Neuron (in vitro differentiated cells): ENCODE measurements around the gene KRTAP5-7.

Experiments
- H2AFZ ChIP-seq: one replicate; pipeline ENCODE4 v1.6.1; 2013; ENCODE audit warnings: low read depth, mild to moderate bottlenecking, inconsistent platforms, low read length, moderate library complexity
- H3K27me3 ChIP-seq: one replicate; pipeline ENCODE4 v1.6.1; 2013; ENCODE audit warnings: low read length; ENCODE audit not compliant: insufficient read depth
- H3K36me3 ChIP-seq: one replicate; pipeline ENCODE4 v1.6.1; 2013; ENCODE audit warnings: low read length; ENCODE audit not compliant: insufficient read depth
- H3K4me1 ChIP-seq: one replicate; pipeline ENCODE4 v1.6.1; 2013; ENCODE audit warnings: low read length; ENCODE audit not compliant: insufficient read depth
- H3K4me3 ChIP-seq: 2 replicates; pipeline ENCODE4 v1.5.1; 2013; ENCODE audit warnings: mild to moderate bottlenecking, low read length, moderate library complexity
- H3K9me3 ChIP-seq: one replicate; pipeline ENCODE4 v1.6.1; 2013; ENCODE audit warnings: low read length

KRTAP5-7 gene

DNA sequence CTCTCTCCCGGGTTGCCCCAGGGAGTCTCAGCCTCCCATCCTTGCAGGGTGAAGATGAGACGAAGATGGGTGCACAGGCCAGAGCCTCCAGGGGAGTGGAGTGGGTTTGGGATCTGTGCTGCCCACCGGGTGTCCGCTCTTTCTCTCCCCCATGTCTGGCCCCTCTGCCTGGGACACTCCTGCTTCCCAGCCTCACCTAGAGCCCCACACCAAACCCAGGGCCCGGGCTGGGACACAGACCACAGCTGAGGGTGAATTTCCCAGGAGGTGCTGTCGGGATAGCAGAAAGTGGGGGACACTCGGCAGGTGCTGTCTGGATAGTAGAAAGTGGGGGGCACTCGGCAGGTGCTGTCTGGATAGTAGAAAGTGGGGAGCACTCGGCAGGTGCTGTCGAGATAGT, 25.0 kb upstream of the KRTAP5-7 start:
- H3K4me3 ChIP-seq = no peak overlapping the region
- H3K4me1 ChIP-seq = peaks cover 7% of the 10 kb centered on the region
- no peak overlapping the region for H2AFZ ChIP-seq
- H3K27me3 ChIP-seq = no peaks in the 10 kb centered on the region
- H3K36me3 ChIP-seq = peaks cover 38% of the 10 kb centered on the region
- H3K9me3 ChIP-seq = no peaks in the 10 kb centered on the region

DNA sequence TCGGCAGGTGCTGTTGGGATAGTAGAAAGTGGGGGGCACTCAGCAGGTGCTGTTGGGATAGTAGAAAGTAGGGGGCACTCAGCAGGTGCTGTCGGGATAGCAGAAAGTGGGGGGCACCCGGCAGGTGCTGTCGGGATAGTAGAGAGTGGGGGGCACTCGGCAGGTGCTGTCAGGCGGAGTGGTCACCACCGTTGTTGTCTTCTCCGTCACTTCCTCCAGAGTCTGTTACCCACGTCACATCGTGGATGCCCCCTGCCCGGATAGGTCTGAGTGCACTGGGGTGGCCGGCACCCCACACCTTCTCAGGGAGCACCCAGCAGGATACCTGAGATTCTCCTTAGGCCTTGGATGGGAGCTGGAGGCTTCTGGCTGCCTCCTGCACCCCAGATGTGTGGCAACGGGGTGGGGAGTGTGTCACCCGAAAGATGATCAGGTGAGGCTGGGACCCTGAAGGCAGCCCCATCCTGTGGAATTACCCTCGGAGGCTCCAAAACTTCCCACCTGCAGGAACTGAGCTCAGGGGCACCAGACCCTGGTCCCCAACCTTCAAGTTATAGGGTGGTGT, 24.1 kb upstream of the KRTAP5-7 start:
- H3K9me3 ChIP-seq = no peaks in the 10 kb centered on the region
- H3K4me3 ChIP-seq = no peak overlapping the region
- peaks cover 28% of the 10 kb centered on the region for H3K36me3 ChIP-seq
- H3K27me3 ChIP-seq = no peaks in the 10 kb centered on the region
- H2AFZ ChIP-seq = no peak overlapping the region
- peaks cover 7% of the 10 kb centered on the region for H3K4me1 ChIP-seq

DNA sequence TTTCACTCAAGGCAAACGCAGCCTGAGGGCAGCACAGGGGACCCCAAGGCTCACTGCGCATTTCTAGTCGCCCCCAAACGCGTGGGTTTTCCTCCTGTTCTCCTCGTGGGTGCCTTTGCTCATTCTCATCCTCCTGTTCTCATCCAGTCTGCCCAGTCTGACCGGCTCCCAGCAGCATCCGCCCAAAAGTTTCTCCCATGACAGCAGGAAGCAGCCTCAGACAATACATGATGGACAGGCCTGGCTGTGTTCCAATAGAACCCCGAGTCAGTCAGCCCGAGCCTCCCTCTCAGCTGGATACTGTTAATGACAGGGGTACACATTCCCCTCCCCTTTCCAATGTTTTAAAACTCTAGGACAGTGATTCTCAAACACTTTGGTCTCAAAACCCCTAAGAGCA, 22.5 kb upstream of the KRTAP5-7 start:
- no peaks in the 10 kb centered on the region for H3K27me3 ChIP-seq
- no peak overlapping the region for H3K4me3 ChIP-seq
- H3K4me1 ChIP-seq = peaks cover 7% of the 10 kb centered on the region
- no peak overlapping the region for H2AFZ ChIP-seq
- H3K9me3 ChIP-seq = no peaks in the 10 kb centered on the region
- H3K36me3 ChIP-seq = peaks cover 13% of the 10 kb centered on the region

- H3K4me3 ChIP-seq = no peak overlapping the region
- H3K27me3 ChIP-seq = no peaks in the 10 kb centered on the region
- H3K9me3 ChIP-seq = no peaks in the 10 kb centered on the region
- no peak overlapping the region for H2AFZ ChIP-seq
- H3K36me3 ChIP-seq = peaks cover 10% of the 10 kb centered on the region
- H3K4me1 ChIP-seq = peaks cover 7% of the 10 kb centered on the region
Observed at GRCh38 chr11:71505001-71505400, 22.1 kb upstream of the KRTAP5-7 start.

DNA sequence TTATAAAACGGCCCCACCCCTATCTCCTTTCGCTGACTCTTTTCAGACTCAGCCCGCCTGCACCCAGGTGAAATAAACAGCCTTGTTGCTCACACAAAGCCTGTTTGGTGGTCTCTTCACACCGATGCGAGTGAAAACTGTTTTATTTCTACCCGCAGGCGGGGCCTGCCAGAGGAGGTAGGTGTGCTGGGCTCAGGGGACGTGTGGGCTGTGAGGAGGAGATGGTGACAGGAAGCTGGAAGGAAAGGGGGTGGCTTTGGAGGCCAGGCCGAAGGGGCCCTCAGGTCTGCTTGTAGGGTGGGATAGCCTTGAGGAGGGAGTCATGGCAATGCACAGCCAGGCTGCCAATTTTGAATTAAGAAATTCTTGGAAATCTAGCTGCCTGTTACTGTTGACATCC, 21.3 kb upstream of the KRTAP5-7 start:
- no peak overlapping the region for H2AFZ ChIP-seq
- H3K4me3 ChIP-seq = no peak overlapping the region
- peaks cover 6% of the 10 kb centered on the region for H3K36me3 ChIP-seq
- H3K9me3 ChIP-seq = peaks cover 1% of the 10 kb centered on the region
- H3K27me3 ChIP-seq = no peaks in the 10 kb centered on the region
- peaks cover 7% of the 10 kb centered on the region for H3K4me1 ChIP-seq

DNA sequence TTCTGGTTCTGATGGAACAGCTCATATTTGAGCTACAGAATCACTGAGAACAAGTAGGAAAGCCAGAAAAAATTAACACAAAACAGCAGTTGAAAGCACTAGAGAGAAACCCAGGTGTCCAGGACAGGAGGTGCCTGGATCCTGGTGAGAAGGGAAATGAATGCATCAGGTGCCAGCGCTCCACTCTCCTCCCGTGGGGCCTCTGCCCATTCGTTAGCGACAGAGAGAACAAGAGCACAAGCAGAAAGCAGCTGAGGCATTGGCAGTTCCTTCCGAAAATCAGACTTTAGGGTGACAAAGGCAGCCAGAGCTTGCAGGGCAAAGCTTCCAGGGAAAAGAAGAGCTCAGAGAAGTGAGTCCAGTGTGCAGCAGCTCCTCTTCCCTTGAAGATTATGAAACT, 20.0 kb upstream of the KRTAP5-7 start:
- Histone ChIP-seq H3K4me1 (peaks cover 7% of the 10 kb centered on the region), H3K4me3 (no peak overlapping the region), H3K36me3 (no peaks in the 10 kb centered on the region), H3K9me3 (peaks cover 2% of the 10 kb centered on the region), H2AFZ (no peak overlapping the region), H3K27me3 (no peaks in the 10 kb centered on the region)

GRCh38 chr11:71518506-71519471, 8.3 kb upstream of the KRTAP5-7 start:
- no peaks in the 10 kb centered on the region for H3K36me3 ChIP-seq

GRCh38 chr11:71519546-71519945, 7.5 kb upstream of the KRTAP5-7 start:
- no peaks in the 10 kb centered on the region for H3K4me1 ChIP-seq
- H3K27me3 ChIP-seq = no peaks in the 10 kb centered on the region
- no peaks in the 10 kb centered on the region for H3K9me3 ChIP-seq
- no peaks in the 10 kb centered on the region for H3K36me3 ChIP-seq
- no peak overlapping the region for H3K4me3 ChIP-seq
- H2AFZ ChIP-seq = no peak overlapping the region

More at GRCh38 chr11:71518506-71519471, 8.3 kb upstream of the KRTAP5-7 start:
- Histone ChIP-seq H3K27me3 (no peaks in the 10 kb centered on the region), H3K4me3 (no peak overlapping the region), H2AFZ (no peak overlapping the region), H3K9me3 (no peaks in the 10 kb centered on the region), H3K4me1 (no peaks in the 10 kb centered on the region)

DNA sequence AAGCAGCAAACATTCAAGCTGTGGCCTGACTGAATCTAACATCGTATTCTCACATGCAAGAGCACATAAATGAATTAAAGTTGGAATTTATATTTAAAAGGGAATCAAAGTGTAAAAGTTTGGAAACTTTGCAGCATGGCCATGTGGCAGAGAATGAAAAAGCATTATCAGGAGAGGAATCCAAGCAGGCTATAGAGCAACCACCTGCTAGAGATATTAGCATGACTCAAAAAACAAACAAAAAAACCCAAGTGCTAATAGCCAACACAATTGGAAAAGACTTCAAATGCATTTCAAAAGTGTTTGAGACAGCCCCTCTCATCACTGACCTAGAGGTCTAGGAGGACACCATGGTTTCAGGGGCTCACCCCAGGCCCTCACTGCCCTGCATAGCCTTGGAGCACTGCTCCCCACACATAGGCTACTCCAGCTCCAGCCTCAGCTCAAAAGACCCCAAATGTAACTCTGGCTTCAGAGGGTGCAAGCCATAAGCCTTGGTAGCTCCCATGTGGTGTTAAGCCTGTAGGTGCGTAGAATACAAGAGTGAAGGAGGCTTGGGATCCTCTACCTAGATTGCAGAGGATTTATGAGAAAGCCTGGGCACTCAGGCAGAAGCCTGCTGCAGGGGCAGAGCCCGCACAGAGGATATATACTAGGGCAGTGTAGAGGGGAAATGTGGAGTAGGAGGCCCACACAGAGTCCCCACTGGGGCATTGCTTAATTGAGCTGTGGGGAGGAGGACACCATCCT, 1.7 kb upstream of the KRTAP5-7 start:
- Histone ChIP-seq H3K4me3 (no peak overlapping the region), H3K9me3 (no peaks in the 10 kb centered on the region), H3K4me1 (no peaks in the 10 kb centered on the region), H2AFZ (no peak overlapping the region), H3K27me3 (no peaks in the 10 kb centered on the region), H3K36me3 (no peaks in the 10 kb centered on the region)

- no peaks in the 10 kb centered on the region for H3K9me3 ChIP-seq
- H3K27me3 ChIP-seq = no peaks in the 10 kb centered on the region
- no peaks in the 10 kb centered on the region for H3K4me1 ChIP-seq
- no peak overlapping the region for H3K4me3 ChIP-seq
- H2AFZ ChIP-seq = no peak overlapping the region
- H3K36me3 ChIP-seq = no peaks in the 10 kb centered on the region
Observed at GRCh38 chr11:71525938-71526495, 1.1 kb upstream of the KRTAP5-7 start.

- no peaks in the 10 kb centered on the region for H3K4me1 ChIP-seq
- no peak overlapping the region for H3K4me3 ChIP-seq
- H3K27me3 ChIP-seq = no peaks in the 10 kb centered on the region
- no peak overlapping the region for H2AFZ ChIP-seq
- no peaks in the 10 kb centered on the region for H3K36me3 ChIP-seq
- no peaks in the 10 kb centered on the region for H3K9me3 ChIP-seq
Observed at GRCh38 chr11:71527576-71528210, 626 bp downstream of the KRTAP5-7 start.

DNA sequence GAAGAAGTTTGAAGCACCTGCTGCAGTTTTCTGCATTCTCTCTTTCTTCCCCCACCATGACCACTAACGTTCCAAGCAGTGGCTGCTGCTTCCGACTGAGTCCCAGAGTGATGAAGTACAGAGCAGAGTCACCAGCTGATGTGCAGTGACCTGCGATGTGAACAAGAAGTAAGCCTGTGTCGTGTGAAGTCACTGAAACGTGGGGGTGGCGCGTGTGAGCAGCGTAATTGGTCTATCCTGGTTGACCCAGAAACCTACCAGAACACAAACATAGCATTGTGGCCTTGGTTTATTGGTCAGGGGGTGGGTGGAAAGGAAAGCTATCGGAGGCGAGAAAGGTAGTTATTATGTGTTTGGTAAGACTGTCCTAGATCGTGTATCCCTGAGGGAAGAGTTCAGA, 3.5 kb downstream of the KRTAP5-7 start:
- Histone ChIP-seq H3K36me3 (no peaks in the 10 kb centered on the region), H2AFZ (no peak overlapping the region), H3K4me3 (no peak overlapping the region), H3K4me1 (no peaks in the 10 kb centered on the region), H3K27me3 (no peaks in the 10 kb centered on the region), H3K9me3 (no peaks in the 10 kb centered on the region)
